A549 (cell line): ENCODE results near the gene HNF1B. TPM values are rescaled to one million over a fixed set of nuclear protein-coding genes. Genes with fewer than 3 reads are reported as not detected.
A peak's percentile ranks its signal among the peaks of the same experiment; 100 is the strongest.

Experiments
- ATAC-seq, 2 experiments: fragments of 200-7000 bp in 1 of 2; fragments of >200 bp in 1 of 2; cut with Nextera tagmentation in 1 of 2; cut with Tn5 transposase in 1 of 2; 3 replicates each; pipeline versions ENCODE4 v1.8.0 to v1.9.1; 2018 to 2020; ENCODE audit warnings: mild to moderate bottlenecking in 1 of 2, moderate library complexity in 1 of 2
- CTCF ChIA-PET: fragments of 300-600 bp; sonication (Branson Sonifier 250); formaldehyde crosslinking; extraction: SDS; loops from one replicate; lab custom pipeline; 2021; ENCODE audit warnings: antibody characterized with exemption, inconsistent platforms; lab: Yijun Ruan, JAX
- POLR2A ChIA-PET: fragments of 350-600 bp; formaldehyde crosslinking; extraction: SDS; loops from one replicate; lab custom pipeline; 2021; ENCODE audit warnings: antibody characterized with exemption, inconsistent platforms; lab: Yijun Ruan, JAX
- DNase-seq, 2 experiments: peaks; one replicate each; pipeline versions ENCODE4 v3.0.0 to v3.0.0-alpha.2; 2011 to 2016; ENCODE audit warnings: low read depth in 1 of 2, low spot score in 1 of 2
- FAIRE-seq: peaks from 2 replicates; lab custom pipeline; 2011; peaks lifted over from hg19 to GRCh38; lab: Jason Lieb, UNC
- H3K27ac ChIP-seq, 2 experiments: fragments of >200 bp; sonication (Bioruptor Twin); formaldehyde crosslinking; 3 replicates each; pipeline ENCODE4 v1.5.1; 2016 to 2017
- H3K4me1 ChIP-seq: fragments of >200 bp; sonication (Bioruptor Twin); formaldehyde crosslinking; 3 replicates; pipeline ENCODE4 v1.6.1; 2016
- H3K4me2 ChIP-seq: fragments of >200 bp; sonication (Bioruptor Twin); formaldehyde crosslinking; 3 replicates; pipeline ENCODE4 v1.6.1; 2016
- H3K4me3 ChIP-seq: fragments of >200 bp; sonication (Bioruptor Twin); formaldehyde crosslinking; 3 replicates; pipeline ENCODE4 v1.5.1; 2016
- H3K9me3 ChIP-seq: fragments of >200 bp; sonication (Bioruptor Twin); formaldehyde crosslinking; 3 replicates; pipeline ENCODE4 v1.6.1; 2016
- CEBPB ChIP-seq, 2 experiments: fragments of >200 bp in 1 of 2; sonication (Bioruptor Twin) in 1 of 2; formaldehyde crosslinking in 1 of 2; IDR thresholded peaks; 2 replicates each; pipeline ENCODE4 v1.6.1; 2012 to 2016
- CTCF ChIP-seq: fragments of >200 bp; sonication (Bioruptor Twin); formaldehyde crosslinking; IDR thresholded peaks from 3 replicates; pipeline ENCODE4 v1.5.1; 2016
- E2F6 ChIP-seq: IDR thresholded peaks from 2 replicates; pipeline ENCODE4 v1.6.1; 2012; ENCODE audit warnings: low read depth, borderline replicate concordance
- EHMT2 ChIP-seq: fragments of 200-600 bp; sonication (generic); IDR thresholded peaks from 2 replicates; pipeline ENCODE4 v1.6.1; 2016; ENCODE audit warnings: antibody characterized with exemption, low read depth, mild to moderate bottlenecking, moderate library complexity
- EP300 ChIP-seq, 2 experiments: fragments of >200 bp; sonication (Bioruptor Twin); formaldehyde crosslinking; IDR thresholded peaks; 2 replicates in 1 of 2; 3 replicates in 1 of 2; pipeline ENCODE4 v1.6.1; 2016 to 2017
- ESRRA ChIP-seq: fragments of 150-350 bp; IDR thresholded peaks from 2 replicates; pipeline ENCODE4 v1.6.1; 2014; ENCODE audit warnings: mild to moderate bottlenecking, low read length, borderline replicate concordance
- FOSB ChIP-seq: fragments of 250-450 bp; sonication (Bioruptor Pico); IDR thresholded peaks from 2 replicates; pipeline ENCODE4 v1.5.0; 2020; ENCODE audit warnings: mild to moderate bottlenecking, moderate library complexity
- FOXS1 ChIP-seq: fragments of 250-450 bp; sonication (Bioruptor Pico); IDR thresholded peaks from 2 replicates; pipeline ENCODE4 v1.5.0; 2020; ENCODE audit warnings: mild to moderate bottlenecking, moderate library complexity
- GATA3 ChIP-seq: IDR thresholded peaks from 2 replicates; pipeline ENCODE4 v1.6.1; 2012; ENCODE audit warnings: borderline replicate concordance
- HOXB13 ChIP-seq: fragments of 250-450 bp; sonication (Bioruptor Pico); IDR thresholded peaks from 2 replicates; pipeline ENCODE4 v1.5.0; 2020; ENCODE audit warnings: low read depth, mild to moderate bottlenecking, moderate library complexity
- HOXB5 ChIP-seq: fragments of 250-450 bp; sonication (Bioruptor Pico); IDR thresholded peaks from 2 replicates; pipeline ENCODE4 v1.5.0; 2020; ENCODE audit warnings: mild to moderate bottlenecking, moderate library complexity
- JUN ChIP-seq, 2 experiments: fragments of >200 bp; sonication (Bioruptor Twin); formaldehyde crosslinking; IDR thresholded peaks; 2 replicates in 1 of 2; 3 replicates in 1 of 2; pipeline ENCODE4 v1.6.1; 2016 to 2017
- KDM5A ChIP-seq: fragments of 200-600 bp; sonication (generic); IDR thresholded peaks from 2 replicates; pipeline ENCODE4 v1.6.1; 2016; ENCODE audit warnings: antibody characterized with exemption, mild to moderate bottlenecking
- MYC ChIP-seq: IDR thresholded peaks from 2 replicates; pipeline ENCODE4 v1.6.1; 2012; ENCODE audit warnings: mild to moderate bottlenecking, inconsistent platforms, low read length, improper control_type of control experiment, borderline replicate concordance
- NFE2L2 ChIP-seq: fragments of 150-350 bp; conservative IDR thresholded peaks from 2 replicates; pipeline ENCODE4 v1.6.1; 2014; ENCODE audit warnings: low read length
- PHF8 ChIP-seq: fragments of 200-600 bp; sonication (generic); IDR thresholded peaks from 2 replicates; pipeline ENCODE4 v1.6.1; 2016; ENCODE audit warnings: low read depth, mild to moderate bottlenecking, antibody characterized with exemption, moderate library complexity, borderline replicate concordance
- POLR2A ChIP-seq: IDR thresholded peaks from 2 replicates; pipeline ENCODE4 v1.6.1; 2012; ENCODE audit warnings: mild to moderate bottlenecking, low read length
- RARB ChIP-seq: fragments of 250-450 bp; sonication (Bioruptor Pico); IDR thresholded peaks from 2 replicates; pipeline ENCODE4 v1.8.0; 2021; ENCODE audit warnings: mild to moderate bottlenecking, moderate library complexity
- RCOR1 ChIP-seq: fragments of 150-350 bp; IDR thresholded peaks from 2 replicates; pipeline ENCODE4 v1.6.1; 2014; ENCODE audit warnings: antibody characterized with exemption, low read length, low read depth
- TFCP2L1 ChIP-seq: fragments of 250-450 bp; sonication (Bioruptor Pico); IDR thresholded peaks from 2 replicates; pipeline ENCODE4 v1.5.0; 2021; ENCODE audit warnings: mild to moderate bottlenecking
- TP53 ChIP-seq: fragments of 250-450 bp; sonication (Bioruptor Pico); IDR thresholded peaks from 2 replicates; pipeline ENCODE4 v1.5.0; 2021; ENCODE audit warnings: mild to moderate bottlenecking, moderate library complexity
- ZC3H11A ChIP-seq: fragments of 450-650 bp; IDR thresholded peaks from 2 replicates; pipeline ENCODE4 v1.6.1; 2014; ENCODE audit warnings: antibody characterized with exemption, mild to moderate bottlenecking
- ZFP36 ChIP-seq: fragments of 450-650 bp; IDR thresholded peaks from 2 replicates; pipeline ENCODE4 v1.6.1; 2014; ENCODE audit warnings: borderline replicate concordance; ENCODE audit not compliant: partially characterized antibody
- WGBS: methylation state at CpG from one replicate; pipeline ENCODE4 v1.1.6; 2017; ENCODE audit errors: missing lambda C conversion rate; 5-methylcytosine and 5-hydroxymethylcytosine counted together
- polyA plus RNA-seq, 4 experiments: library from polyadenylated mRNA; depleted of rRNA in 3 of 4; stranded (reverse); fragments of >200 nt; fragmentation: RNase III in 1 of 4; extraction: RNeasy Plus Mini Kit Qiagen cat#74134 plus additional on column Dnase treatment in 1 of 4; gene quantifications; 2 replicates in 3 of 4; 3 replicates in 1 of 4; pipeline ENCODE4 v1.2.3, GENCODE V29; 2011 to 2017
- TF ChIP-seq, protein P1 (sequence below): IDR thresholded peaks from 2 replicates; pipeline ENCODE4 v1.6.1; 2012
- TF ChIP-seq, protein P2 (sequence below): IDR thresholded peaks from 2 replicates; pipeline ENCODE4 v1.6.1; 2012

HNF1B gene
- polyA plus RNA-seq, 2 of the 4 experiments (the other 2 are of a cell fraction) = 13.3 to 21.3 TPM

GRCh38 chr17:37643869-37644268, 101.0 kb downstream of the HNF1B start:
- ChIA-PET CTCF (interaction anchor here (0.5 to 10.1 kb wide), 12 partner anchors 7 to 202 kb away, joined by 3 to 153 read pairs (median 4); partner anchors contain the start of gene HNF1B), POLR2A (no interaction called here)
- Histone ChIP-seq H3K9me3 (no peaks in the 10 kb centered on the region), H3K27ac (peak overlapping the region; percentile 86 to 92), H3K4me3 (peak overlapping the region; percentile 74), H3K4me1 (peaks cover 32% of the 10 kb centered on the region), H3K4me2 (peak overlapping the region; percentile 79)
- 10% methylated on average over 3 of the region's 3 CpGs for WGBS
- DNase-seq = peak; percentile 25 to 43
- peak in 1 of 2 experiments; percentile 43; a peak in 3 of 6 replicates for ATAC-seq
- TF ChIP-seq, protein P1, sequence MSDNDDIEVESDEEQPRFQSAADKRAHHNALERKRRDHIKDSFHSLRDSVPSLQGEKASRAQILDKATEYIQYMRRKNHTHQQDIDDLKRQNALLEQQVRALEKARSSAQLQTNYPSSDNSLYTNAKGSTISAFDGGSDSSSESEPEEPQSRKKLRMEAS = peak; percentile 72
- TF ChIP-seq TP53 (CRISPR knock-in tag) (no peak), TFCP2L1 (CRISPR knock-in tag) (no peak), GATA3 (no peak), HOXB5 (CRISPR knock-in tag) (no peak)
- no peak for FAIRE-seq

DNA sequence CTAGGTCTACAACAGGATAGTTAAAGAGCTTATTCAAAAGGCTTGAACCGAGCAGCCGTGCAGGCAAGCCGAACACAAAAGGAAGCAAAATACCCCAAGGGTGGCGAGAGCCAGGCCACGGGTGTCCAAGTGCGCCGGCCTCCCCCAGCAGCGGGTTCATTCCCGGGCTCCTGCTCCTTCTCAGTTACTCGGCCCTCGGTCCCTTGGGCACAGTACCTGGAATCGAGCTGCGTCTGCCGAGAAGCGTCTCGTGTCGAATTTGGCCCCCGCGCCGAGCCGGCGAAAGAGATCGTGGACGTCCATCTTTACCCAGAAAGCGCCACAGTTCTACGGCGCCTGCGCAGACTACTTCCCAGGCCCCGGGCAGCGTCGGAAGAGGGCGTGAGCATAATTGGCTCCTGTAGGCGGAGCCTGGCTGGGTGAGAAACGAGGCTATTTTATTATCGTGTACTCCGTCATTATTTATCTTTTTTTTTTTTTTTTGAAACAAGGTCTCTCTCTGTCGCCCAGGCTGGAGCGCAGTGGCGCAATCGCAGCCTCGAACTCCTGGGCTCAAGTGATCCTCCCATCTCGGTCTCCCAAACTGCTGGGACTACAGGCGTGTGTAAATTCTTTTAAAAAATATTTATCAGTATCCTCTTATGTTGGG, 101.6 kb downstream of the HNF1B start, which contains the start of gene DDX52:
Gene DDX52 (minus strand): TSS at position 329 of the 649 bp plus-strand sequence. CDS start 26 bp downstream, at position 303.
- H3K4me2 ChIP-seq = peak within 1 kb of the TSS; percentile 88
- TF ChIP-seq E2F6 = no peak
- peak; percentile 94 for TF ChIP-seq KDM5A
- TF ChIP-seq EP300 (IDR thresholded peaks at IDR 0.05) = no peak
- TF ChIP-seq CEBPB (IDR thresholded peaks at IDR 0.05) = peak; percentile 42 to 82; a peak in 3 of 4 replicates
- TF ChIP-seq, protein P1 = peak; percentile 66; the same call in 1 of the 2 replicates
- peak; percentile 88; the same call in 1 of the 2 replicates for TF ChIP-seq PHF8
- peak; percentile 52 to 83; a peak in 4 of 5 replicates for TF ChIP-seq JUN (IDR thresholded peaks at IDR 0.05)
- peak; percentile 31; the same call in 1 of the 2 replicates for TF ChIP-seq MYC
- TF ChIP-seq POLR2A = peak; percentile 89
- TF ChIP-seq, all 56 proteins: peak for 7
- ATAC-seq (peak; percentile 98), FAIRE-seq (no peak), DNase-seq (peak; percentile 93 to 97)
- H3K9me3 ChIP-seq = no peaks in the 10 kb centered on the region
- WGBS = under 1% methylated on average over 43 of the region's 43 CpGs
- POLR2A ChIA-PET = no interaction called here
- peaks cover 26% of the 10 kb centered on the region for H3K4me1 ChIP-seq
- peak within 1 kb of the TSS; percentile 74 for H3K4me3 ChIP-seq
- CTCF ChIA-PET = interaction anchor here (0.5 to 10.1 kb wide), 11 partner anchors 8 to 203 kb away, joined by 3 to 153 read pairs (median 3); partner anchors contain the start of gene HNF1B
- peak within 1 kb of the TSS; percentile 86 to 92 for H3K27ac ChIP-seq

- H3K4me3 ChIP-seq = peak overlapping the region; percentile 74
- H3K27ac ChIP-seq = peak overlapping the region; percentile 86 to 92
- POLR2A ChIA-PET = no interaction called here
- ATAC-seq = peak in 1 of 2 experiments; percentile 59; a peak in 3 of 6 replicates
- TF ChIP-seq FOXS1 (no peak), GATA3 (no peak), ZC3H11A (no peak), RCOR1 (no peak), NFE2L2 (no peak), HOXB13 (no peak), EHMT2 (no peak), TP53 (CRISPR knock-in tag) (no peak), ESRRA (no peak), ZFP36 (no peak), E2F6 (no peak), KDM5A (no peak), CTCF (no peak), RARB (CRISPR knock-in tag) (no peak), FOSB (CRISPR knock-in tag) (no peak), POLR2A (no peak), HOXB5 (CRISPR knock-in tag) (no peak)
- TF ChIP-seq, protein P1 = no peak
- TF ChIP-seq, protein P2, sequence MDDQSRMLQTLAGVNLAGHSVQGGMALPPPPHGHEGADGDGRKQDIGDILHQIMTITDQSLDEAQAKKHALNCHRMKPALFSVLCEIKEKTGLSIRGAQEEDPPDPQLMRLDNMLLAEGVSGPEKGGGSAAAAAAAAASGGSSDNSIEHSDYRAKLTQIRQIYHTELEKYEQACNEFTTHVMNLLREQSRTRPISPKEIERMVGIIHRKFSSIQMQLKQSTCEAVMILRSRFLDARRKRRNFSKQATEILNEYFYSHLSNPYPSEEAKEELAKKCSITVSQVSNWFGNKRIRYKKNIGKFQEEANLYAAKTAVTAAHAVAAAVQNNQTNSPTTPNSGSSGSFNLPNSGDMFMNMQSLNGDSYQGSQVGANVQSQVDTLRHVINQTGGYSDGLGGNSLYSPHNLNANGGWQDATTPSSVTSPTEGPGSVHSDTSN = no peak
- TF ChIP-seq, all 56 proteins: peak for 0
- CTCF ChIA-PET = interaction anchor here (1.0 to 10.1 kb wide), 8 partner anchors 8 to 203 kb away, joined by 3 to 153 read pairs (median 4); partner anchors contain the start of gene HNF1B
- no peak for FAIRE-seq
- H3K9me3 ChIP-seq = no peaks in the 10 kb centered on the region
- peaks cover 24% of the 10 kb centered on the region; the same call in 2 of the 3 replicates for H3K4me1 ChIP-seq
- 5% methylated on average over 7 of the region's 7 CpGs for WGBS
- peak overlapping the region; percentile 88 for H3K4me2 ChIP-seq
- peak; percentile 31 to 40 for DNase-seq
Measured at GRCh38 chr17:37642681-37643080, 102.2 kb downstream of the HNF1B start.
